IMR-90 (cell line): ENCODE data around the gene ERMARD. TPM values are rescaled to one million over a fixed set of nuclear protein-coding genes. Genes with fewer than 3 reads are reported as not detected.

Experiments
- ATAC-seq: fragments of 200-7000 bp; cut with Tn5 transposase; 2 replicates; pipeline ENCODE4 v1.9.1; 2020; ENCODE audit warnings: low read depth, mild to moderate bottlenecking, moderate library complexity
- BruUV-seq: library from RNA; stranded (reverse); fragments of 400-500 nt; replicated peaks from 2 replicates; lab custom pipeline; 2021; lab: Mats Ljungman, UMichigan
- CTCF ChIA-PET: fragments of 300-600 bp; formaldehyde crosslinking; extraction: SDS; loops from one replicate; lab custom pipeline; 2021; ENCODE audit warnings: antibody characterized with exemption; lab: Yijun Ruan, JAX
- POLR2A ChIA-PET: fragments of 300-600 bp; sonication (Branson Sonifier 250); formaldehyde crosslinking; loops from one replicate; lab custom pipeline; 2022; ENCODE audit warnings: antibody characterized with exemption; ENCODE audit not compliant: unreplicated experiment; lab: Charles Lee
- DNase-seq: peaks from one replicate; pipeline ENCODE4 v3.0.0; 2013
- H2AFZ ChIP-seq: replicated peaks from 2 replicates; pipeline ENCODE3; 2013; ENCODE audit warnings: low read length, mild to moderate bottlenecking; ENCODE audit not compliant: poor library complexity
- H2AK5ac ChIP-seq: 2 replicates; pipeline ENCODE4 v1.6.1; 2013; ENCODE audit warnings: low read depth, low read length, inconsistent platforms
- H2AK9ac ChIP-seq: replicated peaks from 2 replicates; pipeline ENCODE3; 2013; ENCODE audit warnings: mild to moderate bottlenecking, low read depth, low read length, moderate library complexity; ENCODE audit not compliant: poor library complexity
- H2BK120ac ChIP-seq: 2 replicates; pipeline ENCODE4 v1.6.1; 2013; ENCODE audit warnings: low read depth, low read length, inconsistent platforms
- H2BK15ac ChIP-seq: 3 replicates; pipeline ENCODE4 v1.6.1; 2013; ENCODE audit warnings: low read depth, low read length, inconsistent platforms
- H2BK20ac ChIP-seq: 2 replicates; pipeline ENCODE4 v1.6.1; 2013; ENCODE audit warnings: low read depth, mild to moderate bottlenecking, inconsistent platforms, low read length, moderate library complexity
- H2BK5ac ChIP-seq: 2 replicates; pipeline ENCODE4 v1.6.1; 2013; ENCODE audit warnings: mild to moderate bottlenecking, low read depth, low read length, inconsistent platforms; ENCODE audit not compliant: poor library complexity, severe bottlenecking
- H3K14ac ChIP-seq: replicated peaks from 2 replicates; pipeline ENCODE4 v1.6.1; 2013; ENCODE audit warnings: low read depth, low read length, inconsistent platforms
- H3K18ac ChIP-seq: 2 replicates; pipeline ENCODE4 v1.6.1; 2013; ENCODE audit warnings: low read depth, low read length, control low read depth
- H3K23ac ChIP-seq: 2 replicates; pipeline ENCODE4 v1.6.1; 2013; ENCODE audit warnings: low read depth, low read length, inconsistent platforms
- H3K27ac ChIP-seq: 2 replicates; pipeline ENCODE4 v1.5.1; 2013; ENCODE audit warnings: mild to moderate bottlenecking, control low read depth, low read length; ENCODE audit not compliant: insufficient read depth
- H3K27me3 ChIP-seq: 2 replicates; pipeline ENCODE4 v1.6.1; 2013; ENCODE audit warnings: low read length; ENCODE audit not compliant: control insufficient read depth, insufficient read depth
- H3K36me3 ChIP-seq: 2 replicates; pipeline ENCODE4 v1.6.1; 2013; ENCODE audit warnings: low read length, mixed read lengths; ENCODE audit not compliant: control insufficient read depth, insufficient read depth
- H3K4ac ChIP-seq: 2 replicates; pipeline ENCODE4 v1.6.1; 2013; ENCODE audit warnings: low read depth, low read length, inconsistent platforms
- H3K4me1 ChIP-seq: 2 replicates; pipeline ENCODE4 v1.6.1; 2013; ENCODE audit warnings: low read length, mixed read lengths; ENCODE audit not compliant: control insufficient read depth, insufficient read depth
- H3K4me2 ChIP-seq: 2 replicates; pipeline ENCODE4 v1.6.1; 2013; ENCODE audit warnings: low read depth, mild to moderate bottlenecking, control low read depth, low read length, moderate library complexity
- H3K4me3 ChIP-seq: 2 replicates; pipeline ENCODE4 v1.5.1; 2013; ENCODE audit warnings: low read depth, mild to moderate bottlenecking, control low read depth, low read length, moderate library complexity; ENCODE audit not compliant: insufficient read depth
- H3K56ac ChIP-seq: 2 replicates; pipeline ENCODE4 v1.6.1; 2013; ENCODE audit warnings: low read length, inconsistent platforms; ENCODE audit not compliant: insufficient read depth; ENCODE audit errors: extremely low read depth
- H3K79me1 ChIP-seq, 2 experiments: 2 replicates each; pipeline ENCODE4 v1.6.1; 2013; ENCODE audit warnings: low read length in 2 of 2, inconsistent platforms in 1 of 2, low read depth in 1 of 2
- H3K9ac ChIP-seq: 2 replicates; pipeline ENCODE4 v1.6.1; 2013; ENCODE audit warnings: low read depth, low read length, control low read depth
- H3K9me1 ChIP-seq: 2 replicates; pipeline ENCODE4 v1.6.1; 2013; ENCODE audit warnings: low read length, inconsistent platforms; ENCODE audit not compliant: insufficient read depth
- H3K9me3 ChIP-seq: 2 replicates; pipeline ENCODE4 v1.6.1; 2013; ENCODE audit warnings: low read length; ENCODE audit not compliant: control insufficient read depth, insufficient read depth
- H4K20me1 ChIP-seq: 2 replicates; pipeline ENCODE4 v1.6.1; 2013; ENCODE audit warnings: low read length, inconsistent platforms; ENCODE audit not compliant: insufficient read depth
- H4K5ac ChIP-seq: 2 replicates; pipeline ENCODE4 v1.6.1; 2013; ENCODE audit warnings: mild to moderate bottlenecking, low read depth, low read length, control low read depth
- H4K8ac ChIP-seq, 2 experiments: 2 replicates each; pipeline ENCODE4 v1.6.1; 2013; ENCODE audit warnings: low read depth in 2 of 2, low read length in 2 of 2, control low read depth in 1 of 2, inconsistent platforms in 1 of 2
- H4K91ac ChIP-seq: 2 replicates; pipeline ENCODE4 v1.6.1; 2013; ENCODE audit warnings: low read depth, low read length, inconsistent platforms; ENCODE audit not compliant: insufficient read depth
- CEBPB ChIP-seq: IDR thresholded peaks from 2 replicates; pipeline ENCODE4 v1.6.1; 2012; ENCODE audit warnings: low read depth, low read length, improper control_type of control experiment
- CHD1 ChIP-seq: IDR thresholded peaks from 2 replicates; pipeline ENCODE4 v1.6.1; 2012; ENCODE audit warnings: low read depth, low read length, improper control_type of control experiment
- FOS ChIP-seq: fragments of 150-350 bp; IDR thresholded peaks from 2 replicates; pipeline ENCODE4 v1.6.1; 2016; ENCODE audit warnings: low read depth, low read length
- MAFK ChIP-seq: IDR thresholded peaks from 2 replicates; pipeline ENCODE4 v1.6.1; 2012; ENCODE audit warnings: low read depth, low read length, improper control_type of control experiment
- MAZ ChIP-seq: IDR thresholded peaks from 2 replicates; pipeline ENCODE4 v1.6.1; 2012; ENCODE audit warnings: low read depth, mild to moderate bottlenecking, low read length, improper control_type of control experiment, moderate library complexity, borderline replicate concordance
- MXI1 ChIP-seq: IDR thresholded peaks from 2 replicates; pipeline ENCODE4 v1.6.1; 2012; ENCODE audit warnings: low read depth, mild to moderate bottlenecking, low read length, moderate library complexity, borderline replicate concordance
- NFE2L2 ChIP-seq: fragments of 150-350 bp; IDR thresholded peaks from 2 replicates; pipeline ENCODE4 v1.6.1; 2016; ENCODE audit warnings: low read depth, mild to moderate bottlenecking, low read length
- RCOR1 ChIP-seq: IDR thresholded peaks from 2 replicates; pipeline ENCODE4 v1.6.1; 2012; ENCODE audit warnings: mild to moderate bottlenecking, low read length, improper control_type of control experiment; ENCODE audit not compliant: insufficient replicate concordance
- RFX5 ChIP-seq: IDR thresholded peaks from 2 replicates; pipeline ENCODE4 v1.8.0; 2012; ENCODE audit warnings: low read depth, mild to moderate bottlenecking, low read length, moderate library complexity
- WGBS, 2 experiments: methylation state at CpG; one replicate each; pipeline versions ENCODE4 v1.1.5 to v1.1.7; 2013; ENCODE audit warnings: missing lambda C conversion rate in 2 of 2; ENCODE audit not compliant: insufficient read length in 1 of 2; ENCODE audit errors: extremely low coverage in 2 of 2; 5-methylcytosine and 5-hydroxymethylcytosine counted together
- dilution Hi-C: fragments of 300-500 bp; cut with HindIII; formaldehyde crosslinking; loops from one replicate; pipeline ENCODE4 v1.14.3; 2018; ENCODE audit warnings: low sequenced_read_pairs; ENCODE audit not compliant: unreplicated experiment
- in situ Hi-C: fragments of 300-500 bp; cut with MboI; formaldehyde crosslinking; loops from 3 replicates; pipeline ENCODE4 v1.14.3; 2019; ENCODE audit warnings: low sequenced_read_pairs, inconsistent platforms, mixed read lengths
- intact Hi-C: fragments of 100-400 bp; cut with micrococcal nuclease; formaldehyde crosslinking; loops from 2 replicates; pipeline ENCODE4 v1.10.0; 2022
- polyA plus RNA-seq, 3 experiments: library from polyadenylated mRNA; depleted of rRNA; stranded (reverse); fragments of >200 nt; gene quantifications; 2 replicates each; pipeline ENCODE4 v1.2.3, GENCODE V29; 2012; ENCODE audit warnings: low replicate concordance in 1 of 3
- total RNA-seq: library from RNA; depleted of rRNA; stranded (reverse); fragments of >200 nt; gene quantifications from 2 replicates; pipeline ENCODE4 v1.2.3, GENCODE V29; 2012
- TF ChIP-seq, protein P1 (sequence below): conservative IDR thresholded peaks from 2 replicates; pipeline ENCODE4 v1.5.1; 2012; ENCODE audit warnings: mild to moderate bottlenecking, low read depth, low read length, improper control_type of control experiment
- TF ChIP-seq, protein P2 (sequence below): fragments of 150-350 bp; IDR thresholded peaks from 2 replicates; pipeline ENCODE4 v1.6.1; 2016; ENCODE audit warnings: low read depth, mild to moderate bottlenecking, low read length, moderate library complexity, borderline replicate concordance

Gene ERMARD
- total and polyA plus RNA-seq, 2 of the 4 experiments (the other 2 are of a cell fraction): 15.1 to 25.4 TPM

DNA sequence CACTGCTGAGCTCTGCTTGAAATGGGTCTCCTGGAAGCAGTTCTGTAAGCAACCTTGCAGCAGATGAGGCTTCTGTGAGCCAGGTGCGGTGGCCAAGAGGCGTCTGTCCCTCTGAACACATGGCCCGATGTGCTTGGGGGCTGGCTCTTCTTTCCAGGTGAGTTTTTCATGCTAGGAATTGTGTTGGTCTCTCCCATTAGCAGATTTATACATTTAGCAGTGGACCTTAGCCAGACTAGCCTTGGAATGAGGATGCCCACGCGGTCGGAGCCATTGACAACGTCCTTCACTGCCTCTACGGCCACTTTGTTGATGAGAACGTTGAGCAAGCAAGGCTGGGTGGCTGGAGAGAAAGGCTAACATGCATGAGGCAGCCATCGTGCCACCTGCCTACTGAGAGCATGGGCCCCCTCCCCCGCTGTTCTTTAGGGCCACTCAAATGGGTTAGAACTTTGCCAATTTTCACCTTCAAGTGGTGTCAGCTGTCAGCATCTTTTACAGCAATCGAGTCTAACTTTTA is 33.5 kb downstream of the ERMARD start:
- Histone ChIP-seq H4K8ac (no peak overlapping the region), H3K56ac (no peak overlapping the region), H4K20me1 (no peaks in the 10 kb centered on the region), H3K4me1 (peaks cover 11% of the 10 kb centered on the region), H2BK20ac (no peak overlapping the region), H2AFZ (no peak overlapping the region), H3K4me3 (no peak overlapping the region), H3K9me1 (peaks cover 4% of the 10 kb centered on the region; the same call in 1 of the 2 replicates), H3K18ac (no peak overlapping the region), H2BK5ac (no peak overlapping the region), H2AK9ac (no peak overlapping the region), H3K27me3 (no peaks in the 10 kb centered on the region), H3K9me3 (peaks cover 3% of the 10 kb centered on the region; the same call in 1 of the 2 replicates), H3K27ac (no peak overlapping the region), H3K36me3 (peaks cover 9% of the 10 kb centered on the region; the same call in 1 of the 2 replicates), H3K9ac (no peak overlapping the region), H3K4me2 (no peak overlapping the region), H3K79me1 (no peaks in the 10 kb centered on the region), H3K23ac (no peak overlapping the region), H2BK15ac (no peak overlapping the region), H3K14ac (no peak overlapping the region), H4K5ac (no peak overlapping the region), H4K91ac (no peak overlapping the region), H3K4ac (no peak overlapping the region), H2BK120ac (no peak overlapping the region), H2AK5ac (no peak overlapping the region)
- WGBS, 2 experiments: 90% methylated on average over 2 of the region's 12 CpGs; no CpG with 5 or more reads in 1 of the 2 experiments
- ATAC-seq: no peak
- intact Hi-C loops: no loop called here
- dilution Hi-C loops: no loop called here
- ChIA-PET CTCF (no interaction called here), POLR2A (no interaction called here)
- no peak for TF ChIP-seq MXI1
- TF ChIP-seq, protein P1, sequence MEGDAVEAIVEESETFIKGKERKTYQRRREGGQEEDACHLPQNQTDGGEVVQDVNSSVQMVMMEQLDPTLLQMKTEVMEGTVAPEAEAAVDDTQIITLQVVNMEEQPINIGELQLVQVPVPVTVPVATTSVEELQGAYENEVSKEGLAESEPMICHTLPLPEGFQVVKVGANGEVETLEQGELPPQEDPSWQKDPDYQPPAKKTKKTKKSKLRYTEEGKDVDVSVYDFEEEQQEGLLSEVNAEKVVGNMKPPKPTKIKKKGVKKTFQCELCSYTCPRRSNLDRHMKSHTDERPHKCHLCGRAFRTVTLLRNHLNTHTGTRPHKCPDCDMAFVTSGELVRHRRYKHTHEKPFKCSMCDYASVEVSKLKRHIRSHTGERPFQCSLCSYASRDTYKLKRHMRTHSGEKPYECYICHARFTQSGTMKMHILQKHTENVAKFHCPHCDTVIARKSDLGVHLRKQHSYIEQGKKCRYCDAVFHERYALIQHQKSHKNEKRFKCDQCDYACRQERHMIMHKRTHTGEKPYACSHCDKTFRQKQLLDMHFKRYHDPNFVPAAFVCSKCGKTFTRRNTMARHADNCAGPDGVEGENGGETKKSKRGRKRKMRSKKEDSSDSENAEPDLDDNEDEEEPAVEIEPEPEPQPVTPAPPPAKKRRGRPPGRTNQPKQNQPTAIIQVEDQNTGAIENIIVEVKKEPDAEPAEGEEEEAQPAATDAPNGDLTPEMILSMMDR: no peak
- TF ChIP-seq RCOR1: no peak
- TF ChIP-seq CHD1: no peak
- TF ChIP-seq FOS: no peak
- TF ChIP-seq CEBPB: no peak
- no peak for TF ChIP-seq MAZ
- TF ChIP-seq RFX5: no peak
- no peak for TF ChIP-seq NFE2L2
- TF ChIP-seq, protein P2, sequence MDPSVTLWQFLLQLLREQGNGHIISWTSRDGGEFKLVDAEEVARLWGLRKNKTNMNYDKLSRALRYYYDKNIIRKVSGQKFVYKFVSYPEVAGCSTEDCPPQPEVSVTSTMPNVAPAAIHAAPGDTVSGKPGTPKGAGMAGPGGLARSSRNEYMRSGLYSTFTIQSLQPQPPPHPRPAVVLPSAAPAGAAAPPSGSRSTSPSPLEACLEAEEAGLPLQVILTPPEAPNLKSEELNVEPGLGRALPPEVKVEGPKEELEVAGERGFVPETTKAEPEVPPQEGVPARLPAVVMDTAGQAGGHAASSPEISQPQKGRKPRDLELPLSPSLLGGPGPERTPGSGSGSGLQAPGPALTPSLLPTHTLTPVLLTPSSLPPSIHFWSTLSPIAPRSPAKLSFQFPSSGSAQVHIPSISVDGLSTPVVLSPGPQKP: no peak
- no peak for TF ChIP-seq MAFK
- in situ Hi-C loops: no loop called here
- no TSS peak for BruUV-seq
- no peak for DNase-seq
